ENCODE measurements around the gene EFEMP2. TPM values are rescaled to one million over a fixed set of nuclear protein-coding genes. Genes with fewer than 3 reads are reported as not detected.

The EFEMP2 gene
- total RNA-seq, 2 experiments from 2014 or later: 7.2 to 7.6 TPM

DNA sequence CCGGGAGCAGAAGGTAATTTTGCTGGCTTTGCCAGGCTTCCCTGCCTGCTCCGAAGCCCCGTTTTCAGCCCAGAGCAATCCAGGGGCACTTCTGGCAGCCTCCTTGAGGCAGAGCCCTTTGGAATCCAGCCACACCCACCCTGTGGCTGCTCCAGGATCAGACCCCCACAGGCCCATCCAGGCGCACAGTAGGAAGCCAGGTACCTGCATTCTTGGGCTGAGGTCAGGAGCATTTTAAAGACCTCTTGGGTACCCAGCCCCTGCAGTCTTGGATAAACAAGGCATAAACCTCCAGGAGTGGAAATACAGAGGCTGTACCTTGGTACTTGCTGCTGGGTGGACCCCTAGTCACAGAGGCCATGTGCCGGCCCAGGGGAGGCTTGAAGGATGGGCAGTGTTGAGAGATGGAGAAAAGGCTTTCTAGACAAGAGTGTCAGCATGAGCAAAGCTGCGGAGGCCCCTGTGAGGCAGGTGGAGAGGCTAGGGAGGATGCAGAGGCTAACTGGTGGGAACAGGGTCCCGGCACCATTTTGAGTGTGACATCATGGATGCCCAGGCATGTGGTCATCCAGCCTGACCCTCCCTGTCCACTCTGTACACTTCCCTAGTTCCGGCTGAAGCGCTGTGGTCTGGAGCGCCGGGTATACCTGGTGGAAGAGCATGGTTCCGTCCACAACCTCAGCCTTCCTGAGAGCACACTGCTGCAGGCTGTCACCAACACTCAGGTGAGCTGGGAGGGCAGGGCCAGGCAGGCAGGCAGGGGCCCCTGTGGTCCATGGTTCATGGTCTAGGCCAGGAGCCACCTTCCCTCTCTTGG lies 8.5 kb downstream of the EFEMP2 start:
- BruUV-seq (replicated peaks): no TSS peak
- H3K27ac ChIP-seq (ENCODE audit: low read depth, low read length, poor library complexity, severe bottlenecking): no peak overlapping the region
- no peaks in the 10 kb centered on the region for H3K9me3 ChIP-seq (ENCODE audit: low read length)
- H3K4me3 ChIP-seq (ENCODE audit: low read depth, low read length, poor library complexity, severe bottlenecking): no peak overlapping the region
- H2AFZ ChIP-seq (ENCODE audit: low read length): no peak overlapping the region
- POLR2A ChIA-PET: interaction anchor here (0.6 kb wide), 1 partner anchor 190 kb away, joined by 4 read pairs; no protein-coding TSS in a partner anchor
- TF ChIP-seq EZH2phosphoT487 (IDR thresholded peaks at IDR 0.05; ENCODE audit: borderline replicate concordance, low read depth, low read length): no peak
- TF ChIP-seq, protein P1, sequence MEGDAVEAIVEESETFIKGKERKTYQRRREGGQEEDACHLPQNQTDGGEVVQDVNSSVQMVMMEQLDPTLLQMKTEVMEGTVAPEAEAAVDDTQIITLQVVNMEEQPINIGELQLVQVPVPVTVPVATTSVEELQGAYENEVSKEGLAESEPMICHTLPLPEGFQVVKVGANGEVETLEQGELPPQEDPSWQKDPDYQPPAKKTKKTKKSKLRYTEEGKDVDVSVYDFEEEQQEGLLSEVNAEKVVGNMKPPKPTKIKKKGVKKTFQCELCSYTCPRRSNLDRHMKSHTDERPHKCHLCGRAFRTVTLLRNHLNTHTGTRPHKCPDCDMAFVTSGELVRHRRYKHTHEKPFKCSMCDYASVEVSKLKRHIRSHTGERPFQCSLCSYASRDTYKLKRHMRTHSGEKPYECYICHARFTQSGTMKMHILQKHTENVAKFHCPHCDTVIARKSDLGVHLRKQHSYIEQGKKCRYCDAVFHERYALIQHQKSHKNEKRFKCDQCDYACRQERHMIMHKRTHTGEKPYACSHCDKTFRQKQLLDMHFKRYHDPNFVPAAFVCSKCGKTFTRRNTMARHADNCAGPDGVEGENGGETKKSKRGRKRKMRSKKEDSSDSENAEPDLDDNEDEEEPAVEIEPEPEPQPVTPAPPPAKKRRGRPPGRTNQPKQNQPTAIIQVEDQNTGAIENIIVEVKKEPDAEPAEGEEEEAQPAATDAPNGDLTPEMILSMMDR (conservative IDR thresholded peaks at IDR 0.05; ENCODE audit: low read length): no peak
- CTCF ChIA-PET (ENCODE audit: unreplicated experiment): interaction anchor here (0.6 kb wide), 1 partner anchor 25 kb away, joined by 3 read pairs; no protein-coding TSS in a partner anchor
- peaks cover 59% of the 10 kb centered on the region for H3K36me3 ChIP-seq (ENCODE audit: insufficient read depth, low read length)
- no peak overlapping the region for H3K4me2 ChIP-seq (ENCODE audit: low read length)
- H3K4me1 ChIP-seq (ENCODE audit: insufficient read depth, low read length, poor library complexity, severe bottlenecking): peaks cover 22% of the 10 kb centered on the region
- DNase-seq (ENCODE audit: low spot score): no peak
- H3K9me2 ChIP-seq (ENCODE audit: insufficient read depth, low read length): no peaks in the 10 kb centered on the region
- peaks cover 4% of the 10 kb centered on the region; the same call in 1 of the 2 replicates for H4K20me1 ChIP-seq (ENCODE audit: insufficient read depth, low read length)
- intact Hi-C loops (cut with micrococcal nuclease; ENCODE audit: unreplicated experiment): no loop called here
- H3K79me2 ChIP-seq (ENCODE audit: insufficient read depth, low read depth, low read length): peaks cover 14% of the 10 kb centered on the region; the same call in 1 of the 2 replicates

GRCh38 chr11:65862941-65863888 lies 9.4 kb downstream of the EFEMP2 start:
- no peak for TF ChIP-seq EZH2phosphoT487 (IDR thresholded peaks at IDR 0.05; ENCODE audit: borderline replicate concordance, low read depth, low read length)
- TF ChIP-seq, protein P1 (conservative IDR thresholded peaks at IDR 0.05; ENCODE audit: low read length): no peak
- H3K27ac ChIP-seq (ENCODE audit: low read depth, low read length, poor library complexity, severe bottlenecking): no peak overlapping the region
- DNase-seq (ENCODE audit: low spot score): no peak
- intact Hi-C loops (cut with micrococcal nuclease; ENCODE audit: unreplicated experiment): no loop called here
- CTCF ChIA-PET (ENCODE audit: unreplicated experiment): interaction anchor here (0.6 kb wide), 1 partner anchor 26 kb away, joined by 3 read pairs; no protein-coding TSS in a partner anchor
- H3K36me3 ChIP-seq (ENCODE audit: insufficient read depth, low read length): peaks cover 59% of the 10 kb centered on the region
- H4K20me1 ChIP-seq (ENCODE audit: insufficient read depth, low read length): peaks cover 4% of the 10 kb centered on the region; the same call in 1 of the 2 replicates
- POLR2A ChIA-PET: interaction anchor here (0.6 kb wide), 1 partner anchor 190 kb away, joined by 4 read pairs; no protein-coding TSS in a partner anchor
- no peak overlapping the region for H3K4me2 ChIP-seq (ENCODE audit: low read length)
- H3K4me3 ChIP-seq (ENCODE audit: low read depth, low read length, poor library complexity, severe bottlenecking): no peak overlapping the region
- peaks cover 14% of the 10 kb centered on the region; the same call in 1 of the 2 replicates for H3K79me2 ChIP-seq (ENCODE audit: insufficient read depth, low read depth, low read length)
- no peak overlapping the region for H2AFZ ChIP-seq (ENCODE audit: low read length)
- H3K9me2 ChIP-seq (ENCODE audit: insufficient read depth, low read length): no peaks in the 10 kb centered on the region
- no peaks in the 10 kb centered on the region for H3K9me3 ChIP-seq (ENCODE audit: low read length)
- no TSS peak for BruUV-seq (replicated peaks)
- peaks cover 30% of the 10 kb centered on the region for H3K4me1 ChIP-seq (ENCODE audit: insufficient read depth, low read length, poor library complexity, severe bottlenecking)
